GM10266 (cell line): Measurements from ENCODE around the gene ALKAL2.

Experiments
- DNase-seq: peaks from one replicate; pipeline ENCODE4 v3.0.0; 2012; ENCODE audit errors: extremely low spot score
- CTCF ChIP-seq: IDR thresholded peaks from 2 replicates; pipeline ENCODE4 v1.5.1; 2012; ENCODE audit warnings: mild to moderate bottlenecking, low read depth; ENCODE audit not compliant: control insufficient read depth, insufficient read depth; ENCODE audit errors: missing control alignments

The ALKAL2 gene

GRCh38 chr2:262117-262516 is 25.8 kb downstream of the ALKAL2 start:
- no peak for TF ChIP-seq CTCF
- no peak for DNase-seq

GRCh38 chr2:260507-261161 is 27.3 kb downstream of the ALKAL2 start:
- DNase-seq = no peak

GRCh38 chr2:259789-260331 is 28.0 kb downstream of the ALKAL2 start:
- TF ChIP-seq CTCF = no peak
- DNase-seq = no peak

More at GRCh38 chr2:260507-261161, 27.3 kb downstream of the ALKAL2 start:
- no peak for TF ChIP-seq CTCF

GRCh38 chr2:258933-259332 is 29.0 kb downstream of the ALKAL2 start:
- DNase-seq = no peak

GRCh38 chr2:257842-258241 is 30.0 kb downstream of the ALKAL2 start:
- no peak for DNase-seq
- TF ChIP-seq CTCF = no peak

More at GRCh38 chr2:258933-259332, 29.0 kb downstream of the ALKAL2 start:
- no peak for TF ChIP-seq CTCF

- TF ChIP-seq CTCF = no peak
- DNase-seq = no peak
These were observed 30.5 kb downstream of the ALKAL2 start for GRCh38 chr2:257429-257828.

- TF ChIP-seq CTCF = no peak
- no peak for DNase-seq
These were observed 31.8 kb downstream of the ALKAL2 start for GRCh38 chr2:256094-256493.
